Breast epithelium (tissue), 4 donors: ENCODE results near the gene SLC12A4. TPM values are rescaled to one million over a fixed set of nuclear protein-coding genes. Genes with fewer than 3 reads are reported as not detected.
A peak's percentile ranks its signal among the peaks of the same experiment; 100 is the strongest.

Source experiments
- DNase-seq, 2 donors: peaks; one replicate each; pipeline ENCODE4 v3.0.0-alpha.2; 2019; ENCODE audit warnings: low spot score in 2 of 2
- H3K27ac ChIP-seq, 2 donors: fragments of 200-600 bp; sonication (generic) in 1 of 2; one replicate each; pipeline ENCODE4 v1.5.1; 2016 to 2019; ENCODE audit warnings: mild to moderate bottlenecking in 1 of 2
- H3K27me3 ChIP-seq, 2 donors: fragments of 200-600 bp; sonication (generic) in 1 of 2; one replicate each; pipeline versions ENCODE4 v1.5.1 to v1.6.0; 2017 to 2019; ENCODE audit warnings: control low read depth in 1 of 2, mild to moderate bottlenecking in 1 of 2
- H3K36me3 ChIP-seq: fragments of 200-600 bp; one replicate; pipeline ENCODE4 v1.5.1; 2019
- H3K4me1 ChIP-seq, 2 donors: fragments of 200-600 bp; sonication (generic); one replicate each; pipeline ENCODE4 v1.5.1; 2016 to 2019; ENCODE audit warnings: control low read depth in 1 of 2
- H3K4me3 ChIP-seq, 3 donors: fragments of 200-600 bp; sonication (generic); 1 replicate in 2 of 3; 2 replicates in 1 of 3; pipeline ENCODE4 v1.5.1; 2016 to 2019; ENCODE audit warnings: mild to moderate bottlenecking in 3 of 3, moderate library complexity in 2 of 3
- H3K9me3 ChIP-seq, 2 donors: fragments of 200-600 bp; sonication (generic) in 1 of 2; one replicate each; pipeline ENCODE4 v1.5.1; 2016 to 2019; ENCODE audit warnings: control low read depth in 1 of 2
- CTCF ChIP-seq, 3 donors: fragments of 450-650 bp; IDR thresholded peaks; one replicate each; pipeline ENCODE4 v1.5.1; 2016 to 2017; ENCODE audit warnings: antibody characterized with exemption in 3 of 3, mild to moderate bottlenecking in 3 of 3, moderate library complexity in 3 of 3
- POLR2A ChIP-seq: fragments of 450-650 bp; IDR thresholded peaks from one replicate; pipeline ENCODE4 v1.6.1; 2016; ENCODE audit warnings: antibody characterized with exemption, mild to moderate bottlenecking, moderate library complexity
- POLR2AphosphoS5 ChIP-seq, 3 donors: sonication (generic); formaldehyde crosslinking; IDR thresholded peaks; one replicate each; pipeline ENCODE4 v1.6.1; 2017; ENCODE audit warnings: antibody characterized with exemption in 3 of 3
- intact Hi-C: fragments of 100-400 bp; cut with DNase I; formaldehyde crosslinking; loops from one replicate; pipeline ENCODE4 v1.15.1; 2023; ENCODE audit warnings: low total_unique reads
- total RNA-seq, 3 donors: library from RNA; depleted of rRNA; stranded (reverse); fragments of >200 nt; gene quantifications; one replicate each; pipeline ENCODE4 v1.1.0, GENCODE V29; 2016

The SLC12A4 gene
- total RNA-seq, 3 donors from 2014 or later = 32.1 to 64.9 (median 53.6) TPM

GRCh38 chr16:67893743-67894399 is 74.6 kb downstream of the SLC12A4 start:
- Histone ChIP-seq H3K27me3 (no peaks in the 10 kb centered on the region), H3K27ac (peak overlapping the region; percentile 97 to 98), H3K9me3 (no peaks in the 10 kb centered on the region), H3K4me1 (peaks cover 0 to 8% of the 10 kb centered on the region in 2 donors), H3K4me3 (peak overlapping the region; percentile 95 to 98 (median 96)), H3K36me3 (no peaks in the 10 kb centered on the region)
- intact Hi-C loops = loop anchor here (5.0 kb wide), 1 partner anchor 93 kb away; no protein-coding TSS in a partner anchor
- TF ChIP-seq POLR2A = no peak
- TF ChIP-seq CTCF (IDR thresholded peaks at IDR 0.05) = no peak
- no peak for TF ChIP-seq POLR2AphosphoS5 (IDR thresholded peaks at IDR 0.05)
- peak in 1 of 2 donors; percentile 35 for DNase-seq

Other genes starting within 250 kb of the SLC12A4 start
- 10 to 100 TPM; 11.4 to 22.0 (median 21.4) TPM for gene GFOD2, start 249.3 kb downstream of the SLC12A4 start, total RNA-seq
- gene RANBP10, start 162.1 kb downstream of the SLC12A4 start, total RNA-seq = 10 to 100 TPM in 2 of 3 donors, 1 to 10 TPM in 1; 7.7 to 13.2 (median 13.1) TPM
- gene TSNAXIP1, start 161.7 kb downstream of the SLC12A4 start, total RNA-seq = 1 to 10 TPM; 1.1 to 4.2 (median 3.9) TPM
- 10 to 100 TPM; 51.1 to 57.8 (median 53.0) TPM for gene THAP11, start 126.3 kb downstream of the SLC12A4 start, total RNA-seq
- 100 to 1,000 TPM in 1 of 3 donors, 10 to 100 TPM in 2; 91.5 to 168 (median 94.8) TPM for gene NUTF2, start 121.7 kb downstream of the SLC12A4 start, total RNA-seq
- 10 to 100 TPM; 35.0 to 52.0 (median 51.5) TPM for gene CENPT, start 120.9 kb downstream of the SLC12A4 start, total RNA-seq
- gene EDC4, start 95.6 kb downstream of the SLC12A4 start, total RNA-seq = 10 to 100 TPM; 43.3 to 57.0 (median 53.6) TPM
- gene NRN1L, start 83.8 kb downstream of the SLC12A4 start, total RNA-seq = 1 to 10 TPM in 2 of 3 donors, not detected in 1; 1.3 to 1.4 TPM
- 10 to 100 TPM; 17.3 to 20.5 (median 17.4) TPM for gene PSKH1, start 75.4 kb downstream of the SLC12A4 start, total RNA-seq
- 1 to 10 TPM; 1.0 to 2.6 (median 1.8) TPM for gene CTRL, start 36.8 kb downstream of the SLC12A4 start, total RNA-seq
- gene PSMB10, start 31.8 kb downstream of the SLC12A4 start, total RNA-seq = 10 to 100 TPM; 32.1 to 46.2 (median 34.1) TPM
- 10 to 100 TPM; 11.8 to 18.6 (median 15.4) TPM for gene LCAT, start 24.5 kb downstream of the SLC12A4 start, total RNA-seq
- gene DPEP3, start 11.9 kb upstream of the SLC12A4 start, total RNA-seq = under 1 TPM in 1 of 3 donors, not detected in 2; 0.29 TPM
- 1 to 10 TPM; 1.3 to 7.7 (median 2.5) TPM for gene DPEP2, start 30.8 kb upstream of the SLC12A4 start, total RNA-seq
- not detected for gene DPEP2NB, start 47.3 kb upstream of the SLC12A4 start, total RNA-seq
- gene DDX28, start 54.6 kb upstream of the SLC12A4 start, total RNA-seq = 1 to 10 TPM; 7.2 to 7.5 (median 7.5) TPM
- gene DUS2, start 54.6 kb upstream of the SLC12A4 start, total RNA-seq = 10 to 100 TPM in 1 of 3 donors, 1 to 10 TPM in 2; 6.9 to 10.5 (median 7.7) TPM
- gene NFATC3, start 116.7 kb upstream of the SLC12A4 start, total RNA-seq = 10 to 100 TPM; 52.0 to 64.2 (median 60.6) TPM